Endothelial cell of umbilical vein (primary cell): ENCODE data around the gene FOXJ3. TPM values are rescaled to one million over a fixed set of nuclear protein-coding genes. Genes with fewer than 3 reads are reported as not detected.

Source experiments
- BruUV-seq: library from RNA; stranded (reverse); fragments of 400-500 nt; replicated peaks from 2 replicates; lab custom pipeline; 2021; lab: Mats Ljungman, UMichigan
- CTCF ChIA-PET: fragments of 300-600, 350-600 bp; sonication (Branson Sonifier 250); formaldehyde crosslinking; loops from one replicate; lab custom pipeline; 2021; ENCODE audit warnings: antibody characterized with exemption, inconsistent platforms; lab: Charles Lee
- POLR2A ChIA-PET: fragments of 300-600, 350-600 bp; sonication (Branson Sonifier 250); formaldehyde crosslinking; loops from one replicate; lab custom pipeline; 2021; ENCODE audit warnings: antibody characterized with exemption, inconsistent platforms; lab: Charles Lee
- DNase-seq: peaks from one replicate; pipeline ENCODE4 v3.0.0-alpha.2; 2011; ENCODE audit warnings: low read depth, low spot score
- FAIRE-seq: peaks from 2 replicates; lab custom pipeline; 2011; peaks lifted over from hg19 to GRCh38; lab: Jason Lieb, UNC
- H2AFZ ChIP-seq: 2 replicates; pipeline ENCODE4 v1.6.0; 2012; ENCODE audit warnings: low read depth, low read length, control low read depth, inconsistent platforms
- H3K27ac ChIP-seq: 2 replicates; pipeline ENCODE4 v1.5.1; 2011; ENCODE audit warnings: low read depth, mild to moderate bottlenecking, control low read depth, low read length, moderate library complexity; ENCODE audit not compliant: insufficient read depth
- H3K27me3 ChIP-seq, 2 experiments: 2 replicates each; pipeline versions ENCODE4 v1.6.0 to v1.6.1; 2011; ENCODE audit warnings: low read length in 2 of 2, mixed read lengths in 1 of 2; ENCODE audit not compliant: control insufficient read depth in 2 of 2, insufficient read depth in 2 of 2
- H3K36me3 ChIP-seq, 2 experiments: 2 replicates in 1 of 2; 3 replicates in 1 of 2; pipeline ENCODE4 v1.5.1; 2011; ENCODE audit warnings: low read length in 2 of 2, mild to moderate bottlenecking in 1 of 2, moderate library complexity in 1 of 2; ENCODE audit not compliant: control insufficient read depth in 2 of 2, insufficient read depth in 2 of 2; ENCODE audit errors: extremely low read depth in 1 of 2
- H3K4me1 ChIP-seq: 3 replicates; pipeline ENCODE4 v1.5.1; 2011; ENCODE audit warnings: mild to moderate bottlenecking, low read length; ENCODE audit not compliant: control insufficient read depth, insufficient read depth; ENCODE audit errors: extremely low read depth
- H3K4me2 ChIP-seq: 2 replicates; pipeline ENCODE4 v1.6.1; 2011; ENCODE audit warnings: low read length, control low read depth, mixed read lengths; ENCODE audit not compliant: insufficient read depth
- H3K4me3 ChIP-seq, 3 experiments: fragments of 200-600 bp in 1 of 3; sonication (generic), shearing (Covaris generic) in 1 of 3; replicated peaks in 1 of 3; 2 replicates each; pipeline ENCODE4 v1.5.1; 2011 to 2016; ENCODE audit warnings: control low read depth in 3 of 3, low read length in 3 of 3, mild to moderate bottlenecking in 2 of 3, inconsistent platforms in 1 of 3, low read depth in 1 of 3, moderate library complexity in 1 of 3; ENCODE audit not compliant: insufficient read depth in 1 of 3
- H3K79me2 ChIP-seq: 2 replicates; pipeline ENCODE4 v1.6.0; 2012; ENCODE audit warnings: low read length, inconsistent platforms; ENCODE audit not compliant: control insufficient read depth, insufficient read depth
- H3K9ac ChIP-seq: replicated peaks from 2 replicates; pipeline ENCODE3; 2011; ENCODE audit warnings: low read length, control low read depth; ENCODE audit not compliant: insufficient read depth; ENCODE audit errors: extremely low read depth
- H3K9me1 ChIP-seq: replicated peaks from 3 replicates; pipeline ENCODE4 v1.6.0; 2011; ENCODE audit warnings: mild to moderate bottlenecking, low read length; ENCODE audit not compliant: control insufficient read depth, insufficient read depth; ENCODE audit errors: extremely low read depth
- H3K9me3 ChIP-seq: replicated peaks from 2 replicates; pipeline ENCODE4 v1.5.1; 2012; ENCODE audit warnings: low read length, inconsistent platforms; ENCODE audit not compliant: control insufficient read depth, insufficient read depth
- H4K20me1 ChIP-seq: replicated peaks from 2 replicates; pipeline ENCODE3; 2011; ENCODE audit warnings: mild to moderate bottlenecking, low read length; ENCODE audit not compliant: control insufficient read depth, insufficient read depth; ENCODE audit errors: extremely low read depth
- CTCF ChIP-seq, 2 donors: IDR thresholded peaks; 1 replicate in 1 of 2; 2 replicates in 1 of 2; pipeline ENCODE4 v1.5.1; 2011; ENCODE audit warnings: low read length in 2 of 2, mild to moderate bottlenecking in 2 of 2, moderate library complexity in 2 of 2, control low read depth in 1 of 2, inconsistent platforms in 1 of 2, low read depth in 1 of 2; ENCODE audit not compliant: insufficient read depth in 1 of 2; ENCODE audit errors: extremely low read depth in 1 of 2
- EZH2 ChIP-seq: IDR thresholded peaks from 2 replicates; pipeline ENCODE4 v1.6.1; 2012; ENCODE audit warnings: borderline replicate concordance, low read depth, mild to moderate bottlenecking, moderate library complexity, low read length, inconsistent platforms; ENCODE audit not compliant: severe bottlenecking
- FOS ChIP-seq: IDR thresholded peaks from 2 replicates; pipeline ENCODE4 v1.6.1; 2011; ENCODE audit warnings: mild to moderate bottlenecking, low read length, moderate library complexity, borderline replicate concordance; ENCODE audit not compliant: insufficient read depth
- GATA2 ChIP-seq: IDR thresholded peaks from 2 replicates; pipeline ENCODE4 v1.7.0; 2011; ENCODE audit warnings: low read depth, mild to moderate bottlenecking, moderate library complexity, mixed read lengths, low read length; ENCODE audit not compliant: insufficient read length, insufficient read depth
- JUN ChIP-seq: IDR thresholded peaks from 2 replicates; pipeline ENCODE4 v1.6.1; 2011; ENCODE audit warnings: borderline replicate concordance, low read depth; ENCODE audit not compliant: insufficient read length, insufficient read depth
- MYC ChIP-seq: IDR thresholded peaks from one replicate; pipeline ENCODE4 v1.6.1; 2011; ENCODE audit warnings: mild to moderate bottlenecking, low read depth, low read length
- POLR2A ChIP-seq: IDR thresholded peaks from 2 replicates; pipeline ENCODE4 v1.6.1; 2012; ENCODE audit warnings: low read depth, mild to moderate bottlenecking, control low read depth, low read length
- POLR2AphosphoS5 ChIP-seq: IDR thresholded peaks from 2 replicates; pipeline ENCODE4 v1.6.1; 2012; ENCODE audit warnings: low read depth, mild to moderate bottlenecking, control low read depth, low read length, moderate library complexity; ENCODE audit not compliant: insufficient read depth
- dilution Hi-C: fragments of 300-500 bp; cut with MboI; formaldehyde crosslinking; loops from one replicate; pipeline ENCODE4 v1.15.0; 2019; ENCODE audit warnings: low sequenced_read_pairs; ENCODE audit not compliant: extremely low pct_ligation_motif_present
- intact Hi-C: fragments of 100-400 bp; cut with micrococcal nuclease; formaldehyde crosslinking; loops from one replicate; pipeline ENCODE4 v1.10.0; 2022
- polyA plus RNA-seq, 4 experiments: library from polyadenylated mRNA; depleted of rRNA in 3 of 4; stranded (reverse) in 3 of 4; unstranded in 1 of 4; fragments of >200 nt; gene quantifications; 2 replicates each; pipeline versions ENCODE4 v1.2.1 to v1.2.3, GENCODE V29; 2011 to 2012; ENCODE audit warnings: missing spikeins in 1 of 4
- total RNA-seq: library from RNA; stranded (reverse); gene quantifications from 2 replicates; pipeline ENCODE4 v1.2.3, GENCODE V29; 2021
- TF ChIP-seq, protein P1 (sequence below): IDR thresholded peaks from 2 replicates; pipeline ENCODE4 v1.6.1; 2011; ENCODE audit not compliant: insufficient read depth, insufficient read length

The FOXJ3 gene
- total and polyA plus RNA-seq, 2 donors (not counting 3 experiments of a cell fraction or from before 2014, with no cell fraction given): 34.7 to 38.8 TPM

DNA sequence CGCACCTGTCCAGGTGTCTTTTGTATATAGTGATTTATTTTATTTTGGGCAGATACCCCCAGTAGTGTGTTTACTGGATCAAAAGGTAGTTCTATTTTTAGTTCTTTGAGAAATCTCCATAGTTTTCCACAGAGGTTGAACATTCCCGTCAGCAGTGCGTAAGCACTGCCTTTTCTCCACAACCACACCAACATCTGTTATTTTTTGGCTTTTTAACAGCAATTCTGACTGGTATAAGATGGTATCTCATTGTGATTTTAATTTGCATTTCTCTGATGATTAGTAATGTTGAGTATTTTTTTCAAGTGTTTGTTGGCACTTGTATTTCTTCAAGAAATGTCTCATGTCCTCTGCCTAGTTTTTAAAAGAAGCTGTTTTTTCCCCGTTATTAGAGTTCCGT lies 39.2 kb downstream of the FOXJ3 start:
- ChIA-PET CTCF (no interaction called here), POLR2A (no interaction called here)
- DNase-seq (no peak), FAIRE-seq (no peak)
- Histone ChIP-seq H3K79me2 (peaks cover 32% of the 10 kb centered on the region), H3K9ac (no peak overlapping the region), H3K4me3 (no peak overlapping the region), H3K27ac (no peak overlapping the region), H3K9me3 (no peaks in the 10 kb centered on the region), H3K9me1 (no peaks in the 10 kb centered on the region), H4K20me1 (no peaks in the 10 kb centered on the region), H3K4me2 (no peak overlapping the region), H2AFZ (no peak overlapping the region), H3K27me3 (no peaks in the 10 kb centered on the region), H3K4me1 (no peaks in the 10 kb centered on the region), H3K36me3 (no peaks in the 10 kb centered on the region)
- intact Hi-C loops (no loop called here), dilution Hi-C loops (no loop called here)
- BruUV-seq: no TSS peak
- TF ChIP-seq CTCF (IDR thresholded peaks at IDR 0.05; ENCODE audit: extremely low read depth in 1 of 2, insufficient read depth in 1 of 2, low read depth in 1 of 2, low read length in 2 of 2) (no peak), FOS (no peak), POLR2A (no peak), EZH2 (no peak), MYC (no peak), JUN (no peak), POLR2AphosphoS5 (no peak), GATA2 (no peak)
- TF ChIP-seq, protein P1, sequence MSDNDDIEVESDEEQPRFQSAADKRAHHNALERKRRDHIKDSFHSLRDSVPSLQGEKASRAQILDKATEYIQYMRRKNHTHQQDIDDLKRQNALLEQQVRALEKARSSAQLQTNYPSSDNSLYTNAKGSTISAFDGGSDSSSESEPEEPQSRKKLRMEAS: no peak
